Mononuclear cell (primary cell): ENCODE measurements around the gene FOXD4. TPM values are rescaled to one million over a fixed set of nuclear protein-coding genes. Genes with fewer than 3 reads are reported as not detected.
"Not testable (repeated sequence)": the region's sequence is repeated elsewhere in the genome, so short reads cannot be mapped to it uniquely, and the experiment has no call there.

Experiments used
- H3K27me3 ChIP-seq: 2 replicates; pipeline ENCODE4 v1.6.0; 2011; ENCODE audit warnings: low read length, control low read depth; ENCODE audit not compliant: insufficient read depth
- H3K4me1 ChIP-seq: 2 replicates; pipeline ENCODE4 v1.5.1; 2011; ENCODE audit warnings: mild to moderate bottlenecking, low read length, control low read depth; ENCODE audit not compliant: insufficient read depth
- H3K4me3 ChIP-seq: 2 replicates; pipeline ENCODE4 v1.5.1; 2011; ENCODE audit warnings: mild to moderate bottlenecking, low read length, moderate library complexity
- H3K9me3 ChIP-seq: 2 replicates; pipeline ENCODE4 v1.5.1; 2011; ENCODE audit warnings: low read depth, mild to moderate bottlenecking, control low read depth, low read length
- total RNA-seq: library from RNA; depleted of rRNA; stranded (reverse); fragments of >200 nt; gene quantifications from one replicate; pipeline ENCODE4 v1.2.3, GENCODE V29; 2012

Gene FOXD4
- total RNA-seq, 1 donor, result not detected

GRCh38 chr9:73076-73899 lies 44.9 kb downstream of the FOXD4 start:
- H3K9me3 ChIP-seq, H3K4me3 ChIP-seq, H3K27me3 ChIP-seq, H3K4me1 ChIP-seq: not testable (repeated sequence)

Other genes starting within 250 kb of the FOXD4 start
- 2.8 TPM for gene WASHC1, start 89.0 kb downstream of the FOXD4 start, total RNA-seq
- gene ZNG1A, start 60.6 kb upstream of the FOXD4 start, total RNA-seq, result 27.4 TPM
- gene DOCK8, start 96.4 kb upstream of the FOXD4 start, total RNA-seq, result 80.8 TPM